Measurements from ENCODE around the gene SPATS1.

GRCh38 chr6:44315516-44315915, 26.9 kb upstream of the SPATS1 start:
- TF ChIP-seq CTCF (IDR thresholded peaks at IDR 0.05) (no peak), EP300 (IDR thresholded peaks at IDR 0.05) (no peak), POLR2A (IDR thresholded peaks at IDR 0.05) (no peak), POLR2AphosphoS5 (IDR thresholded peaks at IDR 0.05) (no peak)

Data from suprapubic skin (tissue), 4 donors.